Neural crest cell (in vitro differentiated cells): ENCODE data around the gene ATXN1L. TPM values are rescaled to one million over a fixed set of nuclear protein-coding genes. Genes with fewer than 3 reads are reported as not detected.
"Not testable (repeated sequence)": the region's sequence is repeated elsewhere in the genome, so short reads cannot be mapped to it uniquely, and the experiment has no call there.

Source experiments
- DNase-seq: peaks from one replicate; pipeline ENCODE4 v3.0.0; 2021; ENCODE audit warnings: low read depth, mixed read lengths, low spot score
- H3K27ac Mint-ChIP-seq: one replicate; pipeline ENCODE4 v1.8.0; 2021; ENCODE audit warnings: mild to moderate bottlenecking, mixed read lengths; ENCODE audit not compliant: unreplicated experiment
- H3K27me3 Mint-ChIP-seq: 2 replicates; pipeline ENCODE4 v1.8.0; 2021; ENCODE audit warnings: low read depth, mild to moderate bottlenecking, mixed read lengths
- H3K36me3 Mint-ChIP-seq: 2 replicates; pipeline ENCODE4 v1.8.0; 2021; ENCODE audit warnings: low read depth, mild to moderate bottlenecking, mixed read lengths
- H3K4me1 Mint-ChIP-seq: 2 replicates; pipeline ENCODE4 v1.8.0; 2021; ENCODE audit warnings: mixed read lengths
- H3K4me3 Mint-ChIP-seq: one replicate; pipeline ENCODE4 v1.8.0; 2021; ENCODE audit warnings: mild to moderate bottlenecking, mixed read lengths
- H3K9me3 Mint-ChIP-seq: 2 replicates; pipeline ENCODE4 v1.8.0; 2021; ENCODE audit warnings: mixed read lengths
- total RNA-seq: library from RNA; stranded (reverse); gene quantifications from 2 replicates; pipeline ENCODE4 v1.2.1, GENCODE V29; 2021
- TF ChIP-seq, protein P1 (sequence below): fragments of 200-600 bp; sonication (generic); conservative IDR thresholded peaks from 2 replicates; pipeline ENCODE4 v1.5.0; 2021; ENCODE audit warnings: antibody characterized with exemption, mild to moderate bottlenecking

ATXN1L gene
- total RNA-seq, 1 donor from 2014 or later, result 28.4 TPM

DNA sequence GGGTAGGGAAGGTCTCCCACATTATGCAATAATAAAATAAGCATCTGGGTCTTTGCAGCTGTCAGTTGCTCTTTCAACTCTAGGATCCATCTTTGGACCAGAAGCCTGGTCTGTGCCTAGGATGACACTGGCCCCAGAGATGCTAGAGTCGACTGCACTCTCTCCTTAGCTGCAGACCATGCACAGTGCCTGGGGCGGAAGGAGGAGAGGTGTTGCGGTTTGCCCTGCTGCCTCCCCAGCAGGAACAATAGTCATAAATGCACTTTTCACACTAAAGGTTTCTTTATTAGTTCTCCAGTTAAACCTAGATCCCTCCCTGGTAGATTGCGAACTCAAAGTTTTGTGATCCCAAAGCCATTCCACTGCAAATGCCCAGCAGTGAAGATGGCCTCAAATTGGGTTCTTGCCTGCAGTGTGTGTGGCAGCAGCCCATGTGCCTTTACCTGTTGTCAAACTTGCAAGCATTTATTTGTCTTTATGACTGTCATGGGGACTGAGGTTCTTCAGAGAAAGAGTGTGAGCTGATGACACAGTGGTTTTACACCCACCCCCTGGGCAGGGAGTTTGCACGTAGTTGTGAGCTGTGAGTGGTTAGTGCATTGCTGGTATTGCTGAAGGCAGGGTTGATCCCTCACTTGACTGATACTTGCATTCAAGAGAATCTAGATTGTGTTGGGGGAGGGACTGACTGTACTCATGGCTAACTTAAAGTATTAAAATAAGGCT lies 10.3 kb downstream of the ATXN1L start:
- H3K27ac Mint-ChIP-seq, result no peak overlapping the region
- H3K27me3 Mint-ChIP-seq, result no peaks in the 10 kb centered on the region
- H3K4me1 Mint-ChIP-seq, result no peaks in the 10 kb centered on the region
- H3K9me3 Mint-ChIP-seq, result no peaks in the 10 kb centered on the region
- no peaks in the 10 kb centered on the region for H3K36me3 Mint-ChIP-seq
- DNase-seq, result no peak
- H3K4me3 Mint-ChIP-seq, result no peak overlapping the region
- TF ChIP-seq, protein P1, sequence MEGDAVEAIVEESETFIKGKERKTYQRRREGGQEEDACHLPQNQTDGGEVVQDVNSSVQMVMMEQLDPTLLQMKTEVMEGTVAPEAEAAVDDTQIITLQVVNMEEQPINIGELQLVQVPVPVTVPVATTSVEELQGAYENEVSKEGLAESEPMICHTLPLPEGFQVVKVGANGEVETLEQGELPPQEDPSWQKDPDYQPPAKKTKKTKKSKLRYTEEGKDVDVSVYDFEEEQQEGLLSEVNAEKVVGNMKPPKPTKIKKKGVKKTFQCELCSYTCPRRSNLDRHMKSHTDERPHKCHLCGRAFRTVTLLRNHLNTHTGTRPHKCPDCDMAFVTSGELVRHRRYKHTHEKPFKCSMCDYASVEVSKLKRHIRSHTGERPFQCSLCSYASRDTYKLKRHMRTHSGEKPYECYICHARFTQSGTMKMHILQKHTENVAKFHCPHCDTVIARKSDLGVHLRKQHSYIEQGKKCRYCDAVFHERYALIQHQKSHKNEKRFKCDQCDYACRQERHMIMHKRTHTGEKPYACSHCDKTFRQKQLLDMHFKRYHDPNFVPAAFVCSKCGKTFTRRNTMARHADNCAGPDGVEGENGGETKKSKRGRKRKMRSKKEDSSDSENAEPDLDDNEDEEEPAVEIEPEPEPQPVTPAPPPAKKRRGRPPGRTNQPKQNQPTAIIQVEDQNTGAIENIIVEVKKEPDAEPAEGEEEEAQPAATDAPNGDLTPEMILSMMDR, result no peak

DNA sequence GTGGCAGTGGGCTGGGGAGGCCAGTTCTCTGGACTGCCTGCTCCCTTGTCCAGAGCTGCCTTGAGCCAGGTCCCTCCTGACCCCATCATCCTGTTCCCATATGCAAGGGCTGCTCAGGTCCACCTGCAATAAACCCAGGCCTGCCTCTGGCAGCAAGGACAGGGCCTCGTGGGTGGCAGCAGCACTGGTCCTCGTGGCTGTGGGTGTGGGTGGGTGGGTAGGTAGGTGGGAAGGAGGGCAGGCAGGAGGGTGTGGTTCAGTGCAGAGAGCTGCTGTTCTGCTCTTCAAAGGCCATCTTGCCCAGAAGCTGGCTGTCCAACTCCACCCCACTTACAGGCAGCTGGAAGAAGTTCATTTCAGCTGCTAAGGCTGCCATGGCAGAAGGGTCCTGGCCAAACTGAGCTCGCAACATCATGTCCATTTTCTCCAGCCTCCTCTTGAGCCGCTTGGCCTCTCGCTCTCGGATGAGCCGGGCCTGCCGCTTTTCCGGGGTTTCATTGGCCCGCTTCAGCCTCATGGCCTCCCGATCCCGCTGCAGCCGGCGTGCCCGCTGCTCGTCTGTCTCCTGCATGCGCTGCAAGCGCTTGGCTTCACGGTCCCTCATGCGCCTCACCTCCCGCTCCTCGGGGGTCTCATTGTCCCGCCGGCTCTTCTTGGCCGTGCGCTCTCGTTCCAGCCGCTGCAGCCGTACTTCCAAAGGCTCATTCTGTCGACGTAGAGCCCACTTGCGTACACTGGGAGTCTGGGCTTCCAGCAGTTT lies 14.2 kb downstream of the ATXN1L start:
- Mint-ChIP-seq H3K9me3 (no peaks in the 10 kb centered on the region), H3K4me3 (no peak overlapping the region), H3K27me3 (no peaks in the 10 kb centered on the region), H3K4me1 (no peaks in the 10 kb centered on the region), H3K36me3 (peaks cover 2% of the 10 kb centered on the region), H3K27ac (no peak overlapping the region)
- no peak for DNase-seq
- TF ChIP-seq, protein P1, result no peak

DNA sequence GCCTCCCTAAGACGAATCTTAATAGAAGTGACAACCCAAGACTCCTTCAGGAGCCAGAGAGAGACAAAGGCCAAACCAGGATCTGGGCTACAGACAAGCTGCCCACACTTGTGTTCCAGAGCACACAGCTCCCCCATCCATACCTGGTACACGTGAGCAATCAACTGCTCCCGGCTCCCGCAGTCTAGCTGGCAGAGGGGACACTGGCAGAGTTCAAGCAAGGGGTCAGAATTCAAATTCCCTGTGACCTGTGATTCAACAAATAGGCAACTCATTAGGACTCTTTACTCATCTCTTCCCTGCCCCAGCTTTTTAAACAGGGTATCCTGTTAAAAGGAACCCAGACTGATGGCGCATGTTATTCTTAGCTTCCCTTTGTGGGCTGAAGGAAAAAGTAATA lies 18.2 kb downstream of the ATXN1L start:
- no peak for DNase-seq
- H3K36me3 Mint-ChIP-seq, result peaks cover 7% of the 10 kb centered on the region
- H3K27me3 Mint-ChIP-seq, result no peaks in the 10 kb centered on the region
- H3K27ac Mint-ChIP-seq, result no peak overlapping the region
- no peak overlapping the region for H3K4me3 Mint-ChIP-seq
- H3K4me1 Mint-ChIP-seq, result no peaks in the 10 kb centered on the region
- TF ChIP-seq, protein P1, result no peak
- H3K9me3 Mint-ChIP-seq, result no peaks in the 10 kb centered on the region

DNA sequence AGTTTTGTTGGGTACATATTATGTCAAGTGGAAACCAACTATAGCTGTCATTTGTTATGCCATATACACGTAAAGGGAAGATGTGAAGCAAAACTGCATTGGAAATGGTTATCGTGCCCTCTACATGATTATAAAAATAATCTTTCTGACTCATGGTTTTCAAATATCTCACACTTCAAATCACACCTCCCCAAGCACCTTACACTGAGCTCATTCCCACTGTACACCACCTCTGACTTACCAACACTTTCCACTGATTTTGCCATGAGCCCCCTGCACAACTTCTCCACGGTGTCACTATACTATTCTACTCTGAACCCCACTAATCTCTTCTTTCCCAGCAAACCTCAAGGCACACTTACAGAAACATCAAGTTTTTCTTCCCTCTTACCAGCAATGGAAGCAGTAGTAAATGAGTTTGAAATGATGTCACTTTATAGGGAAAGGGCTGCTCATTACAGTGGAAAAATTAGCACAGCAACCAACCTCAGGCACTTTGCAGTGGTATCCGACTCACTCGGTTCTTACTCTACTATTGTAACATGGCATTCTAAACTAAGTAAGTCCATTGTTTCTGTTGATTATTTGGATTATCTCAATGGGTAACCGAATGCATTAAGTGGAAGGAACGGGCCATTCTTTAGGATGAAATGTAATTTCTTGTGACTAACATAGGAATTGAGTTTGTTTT lies 19.5 kb downstream of the ATXN1L start:
- Mint-ChIP-seq H3K4me1 (no peaks in the 10 kb centered on the region), H3K36me3 (peaks cover 11% of the 10 kb centered on the region), H3K4me3 (no peak overlapping the region), H3K9me3 (no peaks in the 10 kb centered on the region), H3K27me3 (no peaks in the 10 kb centered on the region), H3K27ac (no peak overlapping the region)
- TF ChIP-seq, protein P1, result no peak
- no peak for DNase-seq

DNA sequence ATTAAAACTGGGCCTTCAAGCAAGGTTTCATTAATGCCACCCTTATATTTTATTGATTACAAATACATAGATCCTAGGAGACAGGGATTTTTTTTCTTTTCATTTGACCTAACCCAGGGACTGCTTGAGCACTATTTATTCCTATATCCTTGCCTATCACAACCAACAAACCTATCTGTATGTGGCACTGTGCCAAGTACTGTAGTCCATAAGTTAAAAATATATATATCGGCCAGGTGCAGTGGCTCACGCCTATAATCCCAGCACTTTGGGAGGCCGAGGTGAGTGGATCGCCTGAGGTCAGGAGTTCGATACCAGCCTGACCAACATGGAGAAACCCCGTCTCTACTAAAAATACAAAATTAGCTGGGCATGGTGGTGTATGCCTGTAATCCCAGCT lies 21.4 kb downstream of the ATXN1L start:
- not testable (repeated sequence) for H3K27me3 Mint-ChIP-seq, DNase-seq, H3K4me3 Mint-ChIP-seq, H3K9me3 Mint-ChIP-seq, H3K27ac Mint-ChIP-seq, H3K4me1 Mint-ChIP-seq
- peaks cover 11% of the 10 kb centered on the region for H3K36me3 Mint-ChIP-seq
